SU-DHL-6 (cell line): Measurements from ENCODE around the gene TKFC.

ENCODE experiments used
- H2AFZ ChIP-seq: fragments of 200-600 bp; sonication (generic); 2 replicates; pipeline ENCODE4 v1.6.1; 2014; ENCODE audit warnings: low read depth, mild to moderate bottlenecking, moderate library complexity, mixed read lengths, antibody characterized with exemption, low read length; ENCODE audit not compliant: severe bottlenecking
- H3F3A ChIP-seq: fragments of 200-600 bp; shearing (Covaris generic); 2 replicates; pipeline ENCODE4 v1.6.0; 2016; ENCODE audit warnings: antibody characterized with exemption, mild to moderate bottlenecking; ENCODE audit not compliant: insufficient read depth
- H3K27ac ChIP-seq: fragments of 200-600 bp; sonication (generic); 2 replicates; pipeline ENCODE4 v1.5.1; 2016; ENCODE audit warnings: low read depth, mild to moderate bottlenecking, low read length, moderate library complexity, mixed read lengths
- H3K27me3 ChIP-seq: fragments of 200-600 bp; sonication (generic), shearing (Covaris generic); 2 replicates; pipeline ENCODE4 v1.6.0; 2014; ENCODE audit warnings: mild to moderate bottlenecking, low read length
- H3K36me3 ChIP-seq: fragments of 200-600 bp; sonication (generic); 2 replicates; pipeline ENCODE4 v1.6.1; 2014; ENCODE audit warnings: mild to moderate bottlenecking, low read length, mixed read lengths
- H3K4me2 ChIP-seq: fragments of 300-600, 200-600 bp; shearing (Covaris generic), sonication (generic); 2 replicates; pipeline ENCODE4 v1.6.0; 2014; ENCODE audit warnings: low read length, low read depth, mild to moderate bottlenecking; ENCODE audit not compliant: poor library complexity, severe bottlenecking
- H3K4me3 ChIP-seq: fragments of 200-600 bp; sonication (generic); 2 replicates; pipeline ENCODE4 v1.5.1; 2014; ENCODE audit warnings: antibody characterized with exemption, low read length, mild to moderate bottlenecking, mixed read lengths; ENCODE audit not compliant: insufficient read depth, poor library complexity, severe bottlenecking
- H3K79me2 ChIP-seq: fragments of 200-600 bp; sonication (generic); 2 replicates; pipeline ENCODE4 v1.6.1; 2014; ENCODE audit warnings: mild to moderate bottlenecking, low read length, moderate library complexity; ENCODE audit not compliant: insufficient read depth
- H3K9ac ChIP-seq: fragments of 200-600 bp; sonication (generic); 2 replicates; pipeline ENCODE4 v1.7.0; 2014; ENCODE audit warnings: mild to moderate bottlenecking, low read length
- H3K9me2 ChIP-seq: fragments of 200-600 bp; sonication (generic); replicated peaks from 2 replicates; pipeline ENCODE4 v1.6.1; 2014; ENCODE audit warnings: low read length; ENCODE audit not compliant: insufficient read depth
- H3K9me3 ChIP-seq: fragments of 200-600 bp; sonication (generic); 2 replicates; pipeline ENCODE4 v1.6.1; 2014; ENCODE audit warnings: low read length, mixed read lengths; ENCODE audit not compliant: insufficient read depth
- H4K20me1 ChIP-seq: fragments of 200-600 bp; sonication (generic); 2 replicates; pipeline ENCODE4 v1.6.1; 2014; ENCODE audit warnings: low read depth, mild to moderate bottlenecking, antibody characterized with exemption, low read length, moderate library complexity, mixed read lengths
- EZH2phosphoT487 ChIP-seq: fragments of 200-600 bp; sonication (generic), shearing (Covaris generic); conservative IDR thresholded peaks from 2 replicates; pipeline ENCODE4 v1.6.1; 2018; ENCODE audit warnings: mild to moderate bottlenecking, antibody characterized with exemption, low read length, moderate library complexity, mixed read lengths
- TF ChIP-seq, protein P1 (sequence below): fragments of 200-600 bp; sonication (generic); IDR thresholded peaks from one replicate; pipeline ENCODE4 v1.5.1; 2017; ENCODE audit warnings: antibody characterized with exemption, mild to moderate bottlenecking, low read length, moderate library complexity; ENCODE audit not compliant: insufficient read depth, poor library complexity, severe bottlenecking

The TKFC gene

GRCh38 chr11:61336171-61336935 is 3.3 kb downstream of the TKFC start:
- Histone ChIP-seq H3K9ac (peak overlapping the region; percentile 45), H4K20me1 (peaks cover 8% of the 10 kb centered on the region; the same call in 1 of the 2 replicates), H3K9me3 (no peaks in the 10 kb centered on the region), H3K79me2 (peaks cover 15% of the 10 kb centered on the region), H3K36me3 (no peaks in the 10 kb centered on the region), H3K4me2 (peak overlapping the region; percentile 35), H2AFZ (peak overlapping the region; percentile 80), H3K9me2 (no peaks in the 10 kb centered on the region), H3K4me3 (no peak overlapping the region), H3F3A (peaks cover 21% of the 10 kb centered on the region), H3K27ac (peak overlapping the region; percentile 38), H3K27me3 (no peaks in the 10 kb centered on the region)
- TF ChIP-seq, protein P1, sequence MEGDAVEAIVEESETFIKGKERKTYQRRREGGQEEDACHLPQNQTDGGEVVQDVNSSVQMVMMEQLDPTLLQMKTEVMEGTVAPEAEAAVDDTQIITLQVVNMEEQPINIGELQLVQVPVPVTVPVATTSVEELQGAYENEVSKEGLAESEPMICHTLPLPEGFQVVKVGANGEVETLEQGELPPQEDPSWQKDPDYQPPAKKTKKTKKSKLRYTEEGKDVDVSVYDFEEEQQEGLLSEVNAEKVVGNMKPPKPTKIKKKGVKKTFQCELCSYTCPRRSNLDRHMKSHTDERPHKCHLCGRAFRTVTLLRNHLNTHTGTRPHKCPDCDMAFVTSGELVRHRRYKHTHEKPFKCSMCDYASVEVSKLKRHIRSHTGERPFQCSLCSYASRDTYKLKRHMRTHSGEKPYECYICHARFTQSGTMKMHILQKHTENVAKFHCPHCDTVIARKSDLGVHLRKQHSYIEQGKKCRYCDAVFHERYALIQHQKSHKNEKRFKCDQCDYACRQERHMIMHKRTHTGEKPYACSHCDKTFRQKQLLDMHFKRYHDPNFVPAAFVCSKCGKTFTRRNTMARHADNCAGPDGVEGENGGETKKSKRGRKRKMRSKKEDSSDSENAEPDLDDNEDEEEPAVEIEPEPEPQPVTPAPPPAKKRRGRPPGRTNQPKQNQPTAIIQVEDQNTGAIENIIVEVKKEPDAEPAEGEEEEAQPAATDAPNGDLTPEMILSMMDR = peak; percentile 80
- TF ChIP-seq EZH2phosphoT487 = no peak

DNA sequence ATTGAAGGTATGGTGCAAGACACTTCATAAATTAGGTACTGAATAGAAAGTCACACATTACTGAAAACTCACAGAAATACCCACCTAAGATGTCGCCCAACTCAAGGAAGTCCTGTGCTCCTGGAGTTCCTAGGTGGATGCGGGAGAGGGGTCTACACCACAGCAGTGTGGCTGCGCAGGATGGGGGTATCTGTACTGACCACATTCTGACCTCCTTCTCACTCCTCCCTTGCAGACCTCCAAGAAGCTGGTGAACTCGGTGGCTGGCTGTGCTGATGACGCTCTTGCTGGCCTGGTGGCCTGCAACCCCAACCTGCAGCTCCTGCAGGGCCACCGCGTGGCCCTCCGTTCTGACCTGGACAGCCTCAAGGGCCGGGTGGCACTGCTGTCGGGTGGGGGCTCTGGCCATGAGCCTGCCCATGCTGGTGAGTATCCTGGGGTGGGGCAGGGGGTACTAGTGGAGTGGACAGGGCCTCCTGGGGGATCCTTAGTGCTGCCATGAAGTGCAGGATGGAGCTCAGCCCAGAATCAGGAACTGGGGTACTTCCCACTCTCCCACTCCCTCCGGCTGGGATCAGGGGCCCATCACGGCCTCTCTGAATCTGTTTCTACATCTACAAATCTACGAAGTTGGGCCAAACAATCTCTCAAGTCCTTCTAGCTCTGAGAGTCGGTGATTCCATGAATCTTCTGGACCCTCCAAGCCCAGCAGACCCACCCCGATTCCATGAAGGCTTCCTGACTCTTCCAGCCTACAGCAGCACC is 4.9 kb downstream of the TKFC start:
- no peaks in the 10 kb centered on the region for H4K20me1 ChIP-seq
- H3K4me2 ChIP-seq = no peak overlapping the region
- H3K9me2 ChIP-seq = no peaks in the 10 kb centered on the region
- H3K4me3 ChIP-seq = no peak overlapping the region
- H2AFZ ChIP-seq = no peak overlapping the region
- H3K27ac ChIP-seq = no peak overlapping the region
- H3K9me3 ChIP-seq = no peaks in the 10 kb centered on the region
- H3K79me2 ChIP-seq = no peaks in the 10 kb centered on the region
- H3K27me3 ChIP-seq = no peaks in the 10 kb centered on the region
- H3F3A ChIP-seq = peaks cover 21% of the 10 kb centered on the region
- TF ChIP-seq, protein P1 = no peak
- no peak for TF ChIP-seq EZH2phosphoT487
- no peak overlapping the region for H3K9ac ChIP-seq
- no peaks in the 10 kb centered on the region for H3K36me3 ChIP-seq

- TF ChIP-seq, protein P1 = no peak
- no peak for TF ChIP-seq EZH2phosphoT487
These were observed 5.9 kb downstream of the TKFC start for GRCh38 chr11:61338783-61339489.

More at GRCh38 chr11:61338783-61339489, 5.9 kb downstream of the TKFC start:
- no peaks in the 10 kb centered on the region for H3K36me3 ChIP-seq
- peaks cover 15% of the 10 kb centered on the region for H3F3A ChIP-seq
- H4K20me1 ChIP-seq = no peaks in the 10 kb centered on the region
- H3K27ac ChIP-seq = no peak overlapping the region
- no peak overlapping the region for H3K9ac ChIP-seq
- no peaks in the 10 kb centered on the region for H3K9me3 ChIP-seq
- no peaks in the 10 kb centered on the region for H3K27me3 ChIP-seq
- H3K79me2 ChIP-seq = no peaks in the 10 kb centered on the region
- H3K9me2 ChIP-seq = no peaks in the 10 kb centered on the region
- no peak overlapping the region for H2AFZ ChIP-seq
- H3K4me3 ChIP-seq = no peak overlapping the region
- H3K4me2 ChIP-seq = no peak overlapping the region
